KMS-11 (cell line): ENCODE data around the gene NOP56.

Source experiments
- H2AFZ ChIP-seq: fragments of 200-600 bp; sonication (generic); 2 replicates; pipeline ENCODE4 v1.6.1; 2016; ENCODE audit warnings: antibody characterized with exemption, mixed run types, low read depth
- H3K27ac ChIP-seq: fragments of 200-600 bp; sonication (generic); 2 replicates; pipeline ENCODE4 v1.6.1; 2016; ENCODE audit warnings: mild to moderate bottlenecking, mixed run types
- H3K27me3 ChIP-seq: fragments of 200-600 bp; sonication (generic); 2 replicates; pipeline ENCODE4 v1.6.1; 2017; ENCODE audit warnings: mild to moderate bottlenecking, low read depth, mixed run types, moderate library complexity; ENCODE audit not compliant: insufficient read depth
- H3K36me3 ChIP-seq: fragments of 200-600 bp; sonication (generic); 2 replicates; pipeline ENCODE4 v1.6.1; 2017; ENCODE audit warnings: mild to moderate bottlenecking, mixed run types; ENCODE audit not compliant: insufficient read depth
- H3K4me1 ChIP-seq: fragments of 200-600 bp; sonication (generic); 2 replicates; pipeline ENCODE4 v1.6.1; 2016; ENCODE audit warnings: mild to moderate bottlenecking, low read depth, mixed run types; ENCODE audit not compliant: poor library complexity, severe bottlenecking
- H3K4me2 ChIP-seq: fragments of 200-600 bp; sonication (generic); 2 replicates; pipeline ENCODE4 v1.7.0; 2016; ENCODE audit warnings: mild to moderate bottlenecking, mixed run types
- H3K4me3 ChIP-seq: fragments of 200-600 bp; sonication (generic); IDR thresholded peaks from 2 replicates; pipeline ENCODE4 v1.6.1; 2017; ENCODE audit warnings: low read depth, low read length, mixed read lengths; ENCODE audit not compliant: insufficient read depth
- H3K79me2 ChIP-seq: fragments of 200-600 bp; sonication (generic); 2 replicates; pipeline ENCODE4 v1.6.1; 2016; ENCODE audit warnings: low read depth, mixed run types; ENCODE audit not compliant: insufficient read depth
- H3K9ac ChIP-seq: fragments of 200-600 bp; sonication (generic); 2 replicates; pipeline ENCODE4 v1.6.1; 2016; ENCODE audit warnings: mild to moderate bottlenecking, mixed run types
- H4K20me1 ChIP-seq: fragments of 200-600 bp; sonication (generic); 2 replicates; pipeline ENCODE4 v1.6.1; 2016; ENCODE audit warnings: mild to moderate bottlenecking, mixed run types; ENCODE audit not compliant: insufficient read depth
- CTCF ChIP-seq: fragments of 200-600 bp; sonication (generic); conservative IDR thresholded peaks from 2 replicates; pipeline ENCODE4 v1.6.1; 2017; ENCODE audit warnings: low read depth, mild to moderate bottlenecking, antibody characterized with exemption, low read length, moderate library complexity, mixed read lengths

NOP56 gene

GRCh38 chr20:2606507-2607006 is 45.9 kb upstream of the NOP56 start:
- Histone ChIP-seq H3K27ac (no peak overlapping the region), H3K9ac (no peak overlapping the region), H3K4me2 (no peak overlapping the region), H3K36me3 (no peaks in the 10 kb centered on the region), H3K4me3 (no peak overlapping the region), H4K20me1 (no peaks in the 10 kb centered on the region), H3K4me1 (no peaks in the 10 kb centered on the region), H3K27me3 (no peaks in the 10 kb centered on the region), H3K79me2 (no peaks in the 10 kb centered on the region), H2AFZ (no peak overlapping the region)
- no peak for TF ChIP-seq CTCF

DNA sequence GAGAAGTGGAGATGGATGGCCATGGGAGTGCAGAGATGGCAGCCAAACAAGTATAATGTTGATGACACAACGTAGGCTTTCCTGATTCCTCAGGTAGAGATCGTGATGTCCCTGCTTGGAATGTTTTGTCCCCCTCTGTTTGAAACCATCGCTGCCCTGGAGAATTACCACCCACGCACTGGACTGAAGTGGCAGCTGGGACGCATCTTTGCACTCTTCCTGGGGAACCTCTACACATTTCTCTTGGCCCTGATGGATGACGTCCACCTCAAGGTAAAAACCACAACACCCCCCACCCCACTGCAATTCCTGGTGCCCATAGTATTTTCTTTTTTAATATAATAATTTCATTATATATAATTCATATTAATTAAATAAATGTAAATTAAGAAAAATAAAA is 42.1 kb upstream of the NOP56 start:
- H3K4me2 ChIP-seq = no peak overlapping the region
- no peaks in the 10 kb centered on the region for H3K36me3 ChIP-seq
- H3K9ac ChIP-seq = no peak overlapping the region
- no peak overlapping the region for H2AFZ ChIP-seq
- H3K4me1 ChIP-seq = no peaks in the 10 kb centered on the region
- no peak overlapping the region for H3K27ac ChIP-seq
- H3K4me3 ChIP-seq = no peak overlapping the region
- H3K79me2 ChIP-seq = no peaks in the 10 kb centered on the region
- no peaks in the 10 kb centered on the region for H4K20me1 ChIP-seq
- no peaks in the 10 kb centered on the region for H3K27me3 ChIP-seq
- no peak for TF ChIP-seq CTCF

DNA sequence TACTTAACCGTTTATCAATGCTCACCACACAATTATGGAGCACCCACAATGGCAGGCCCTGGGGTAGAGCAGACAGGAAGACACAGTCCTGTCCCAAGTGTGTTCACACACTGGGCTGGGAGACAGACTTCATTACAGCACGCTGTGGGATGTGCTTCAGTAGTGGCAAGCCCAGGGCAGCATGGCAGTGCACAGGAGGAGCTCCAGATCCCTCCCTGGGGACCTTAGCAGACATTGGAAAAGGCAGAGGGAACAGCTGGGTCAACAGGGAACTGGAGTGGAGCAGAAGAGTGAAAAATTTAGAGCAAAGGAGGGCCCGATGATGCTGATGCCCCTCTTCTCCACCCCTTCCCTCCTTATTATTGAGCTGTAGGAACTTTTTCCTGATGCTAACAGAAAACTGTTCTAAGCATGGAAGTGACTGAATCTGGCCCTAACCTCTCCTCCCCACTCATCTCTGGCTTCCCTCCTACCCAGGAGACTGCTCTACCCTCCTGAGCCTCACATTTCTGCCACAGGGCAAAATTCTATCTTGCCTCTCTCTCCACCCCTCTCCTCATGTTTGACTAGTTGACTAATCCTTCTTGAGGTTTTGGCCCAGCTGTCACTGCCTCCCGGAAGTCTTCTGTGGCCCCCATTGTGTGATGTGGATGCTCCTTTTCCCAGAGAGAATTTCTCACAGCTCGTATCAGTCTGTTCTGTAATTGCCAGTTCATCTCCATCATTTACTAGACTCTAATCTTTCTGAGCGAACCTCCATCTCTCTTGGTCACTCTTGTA is 41.3 kb upstream of the NOP56 start:
- Histone ChIP-seq H4K20me1 (no peaks in the 10 kb centered on the region), H2AFZ (no peak overlapping the region), H3K27me3 (no peaks in the 10 kb centered on the region), H3K9ac (no peak overlapping the region), H3K4me3 (no peak overlapping the region), H3K27ac (no peak overlapping the region), H3K36me3 (no peaks in the 10 kb centered on the region), H3K4me1 (no peaks in the 10 kb centered on the region), H3K79me2 (no peaks in the 10 kb centered on the region), H3K4me2 (no peak overlapping the region)
- no peak for TF ChIP-seq CTCF

DNA sequence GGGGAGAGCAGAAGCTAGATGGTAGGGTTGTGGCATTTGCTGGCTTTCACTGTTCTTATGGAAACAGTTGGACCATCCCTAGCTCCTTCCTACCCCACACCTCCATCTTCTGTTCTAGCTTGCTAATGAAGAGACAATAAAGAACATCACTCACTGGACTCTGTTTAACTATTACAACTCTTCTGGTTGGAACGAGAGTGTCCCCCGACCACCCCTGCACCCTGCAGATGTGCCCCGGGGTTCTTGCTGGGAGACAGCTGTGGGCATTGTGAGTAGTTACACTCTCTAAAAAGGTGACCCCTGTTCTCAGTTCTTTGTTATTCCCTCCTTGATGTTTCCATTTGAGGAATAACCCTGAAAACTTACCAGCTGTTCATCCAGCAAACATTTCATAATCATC is 40.4 kb upstream of the NOP56 start:
- no peaks in the 10 kb centered on the region for H3K79me2 ChIP-seq
- no peak overlapping the region for H3K4me2 ChIP-seq
- no peaks in the 10 kb centered on the region for H3K27me3 ChIP-seq
- H3K4me1 ChIP-seq = no peaks in the 10 kb centered on the region
- no peaks in the 10 kb centered on the region for H4K20me1 ChIP-seq
- H3K36me3 ChIP-seq = no peaks in the 10 kb centered on the region
- no peak overlapping the region for H3K4me3 ChIP-seq
- TF ChIP-seq CTCF = no peak
- H2AFZ ChIP-seq = no peak overlapping the region
- H3K27ac ChIP-seq = no peak overlapping the region
- H3K9ac ChIP-seq = no peak overlapping the region
